Measurements from ENCODE around the gene BPIFB1.

Gene BPIFB1

GRCh38 chr20:33272155-33272873 lies 10.7 kb upstream of the BPIFB1 start:
- DNase-seq (ENCODE audit: low spot score): no peak

- no peak for DNase-seq (ENCODE audit: low spot score)
Observed at GRCh38 chr20:33273117-33273851, 9.7 kb upstream of the BPIFB1 start.

GRCh38 chr20:33275215-33275614 lies 7.8 kb upstream of the BPIFB1 start:
- no peak for DNase-seq (ENCODE audit: low spot score)

GRCh38 chr20:33275871-33276270 lies 7.1 kb upstream of the BPIFB1 start:
- DNase-seq (ENCODE audit: low spot score): no peak

DNA sequence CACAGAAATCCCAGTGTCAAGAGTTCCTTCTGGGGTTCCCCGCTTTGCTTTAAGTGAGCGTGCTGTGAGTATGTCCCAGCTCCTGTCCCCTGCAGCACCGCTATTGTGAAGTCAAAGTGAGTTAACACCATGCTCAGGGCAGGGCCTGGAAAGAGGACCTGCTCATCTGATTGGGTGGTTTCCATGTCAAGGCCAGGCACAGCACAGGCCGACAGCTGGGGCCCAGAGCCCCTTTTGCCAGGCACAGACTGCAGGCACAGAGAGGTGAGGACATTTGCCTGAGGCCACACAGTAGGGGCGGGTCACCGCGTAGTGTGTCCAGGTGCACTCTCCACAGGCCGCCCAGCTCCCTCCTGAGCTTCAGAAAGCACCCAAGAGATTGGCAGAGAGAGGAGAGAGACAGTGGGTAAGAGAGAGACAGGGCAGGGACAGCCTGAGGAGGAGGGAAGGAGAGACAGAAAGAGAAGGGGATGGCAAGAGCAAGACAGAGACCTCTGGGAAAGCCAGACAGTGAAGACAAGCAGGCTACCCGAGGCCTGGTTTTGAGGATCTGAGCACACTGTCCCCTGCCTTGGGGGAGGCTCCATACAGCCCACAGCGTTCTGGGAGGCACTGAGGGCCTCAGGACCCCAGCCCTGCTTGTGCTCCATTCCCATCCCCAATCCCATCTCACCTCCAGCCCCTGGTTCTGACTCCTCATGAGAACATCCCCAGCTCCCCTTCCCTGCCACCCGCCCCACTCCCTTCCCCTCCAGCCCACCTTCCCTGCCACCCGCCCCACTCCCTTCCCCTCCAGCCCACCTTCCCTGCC lies 6.5 kb upstream of the BPIFB1 start:
- DNase-seq (ENCODE audit: low spot score): no peak

DNA sequence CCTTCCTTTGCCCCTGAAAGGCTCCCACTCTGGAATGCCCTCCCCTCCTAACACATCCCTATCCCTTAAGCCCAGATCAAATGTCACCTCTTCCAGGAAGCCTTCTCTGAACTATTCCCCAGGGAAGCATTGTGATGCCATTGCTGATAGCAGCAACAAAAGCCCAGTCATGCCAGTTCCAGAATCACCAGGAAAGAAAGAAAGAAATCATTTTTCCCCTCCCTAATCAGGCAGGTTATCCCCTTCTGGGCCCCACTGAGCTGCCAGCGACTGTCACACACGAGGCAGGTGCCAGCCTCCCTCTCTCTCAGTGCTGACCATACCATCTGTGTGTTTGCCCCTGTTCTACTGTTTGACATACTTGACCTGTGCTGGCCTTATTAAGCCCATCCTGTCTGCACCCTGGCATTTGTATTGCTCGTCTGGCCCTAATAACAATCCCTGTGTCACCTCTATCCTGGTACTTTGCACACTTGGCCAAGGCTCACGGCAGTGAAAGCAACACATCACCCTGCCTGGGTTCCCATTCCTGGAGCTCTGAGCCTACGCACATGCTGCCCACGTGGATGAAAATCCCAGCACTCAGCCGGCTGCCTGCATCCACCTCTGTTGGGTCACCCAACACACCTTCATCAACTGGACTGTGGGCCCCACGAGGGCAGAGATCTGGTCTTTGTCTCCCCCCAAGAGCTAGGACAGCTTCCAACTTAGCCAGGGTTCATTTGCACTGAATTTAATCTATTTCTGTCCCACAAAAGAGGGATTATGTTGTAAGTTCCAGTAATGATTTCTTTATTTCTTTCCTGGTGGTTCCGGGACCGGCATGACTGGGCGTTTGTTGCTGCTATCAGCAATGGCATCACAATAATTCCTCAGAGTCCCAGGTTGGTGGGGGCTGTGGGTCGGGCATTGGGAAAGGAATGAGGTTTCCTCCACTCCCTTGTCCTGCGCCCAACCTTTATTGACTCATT lies 5.3 kb upstream of the BPIFB1 start:
- DNase-seq (ENCODE audit: low spot score): peak; percentile 10

- no peak for DNase-seq (ENCODE audit: low spot score)
Observed at GRCh38 chr20:33278700-33279099, 4.3 kb upstream of the BPIFB1 start.

DNA sequence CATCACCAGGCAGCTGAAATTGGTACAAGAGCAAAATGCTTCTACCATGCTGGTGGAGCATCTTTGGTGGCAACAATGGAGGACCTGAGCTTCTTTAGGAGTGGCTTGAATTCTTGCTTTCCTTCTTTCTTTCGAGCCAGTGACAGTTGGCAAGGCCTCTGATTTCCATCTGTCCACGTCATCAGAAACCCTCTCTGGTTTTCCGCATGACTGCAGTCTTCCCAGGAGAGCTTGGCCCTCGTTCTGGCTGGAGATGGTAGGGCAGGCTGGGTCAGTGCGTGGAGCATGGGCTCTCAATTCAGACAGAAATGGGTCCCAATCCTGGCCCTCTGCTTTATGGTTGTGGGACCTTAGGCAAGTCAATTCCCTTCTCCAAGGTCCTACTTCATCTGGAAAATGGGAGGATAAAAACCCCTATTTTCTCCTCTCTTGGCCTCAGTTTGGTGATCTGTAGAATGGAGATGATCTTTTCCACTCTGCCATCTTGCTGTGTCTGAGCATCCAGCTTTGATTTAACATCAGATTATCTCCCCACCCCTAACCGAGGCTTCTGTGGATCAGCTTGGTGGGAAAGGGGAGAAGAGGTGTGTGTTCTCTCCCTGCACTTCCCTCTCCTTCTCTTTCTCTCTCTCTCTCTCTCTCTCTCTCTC lies 3.6 kb upstream of the BPIFB1 start:
- peak; percentile 36 for DNase-seq (ENCODE audit: low spot score)

DNA sequence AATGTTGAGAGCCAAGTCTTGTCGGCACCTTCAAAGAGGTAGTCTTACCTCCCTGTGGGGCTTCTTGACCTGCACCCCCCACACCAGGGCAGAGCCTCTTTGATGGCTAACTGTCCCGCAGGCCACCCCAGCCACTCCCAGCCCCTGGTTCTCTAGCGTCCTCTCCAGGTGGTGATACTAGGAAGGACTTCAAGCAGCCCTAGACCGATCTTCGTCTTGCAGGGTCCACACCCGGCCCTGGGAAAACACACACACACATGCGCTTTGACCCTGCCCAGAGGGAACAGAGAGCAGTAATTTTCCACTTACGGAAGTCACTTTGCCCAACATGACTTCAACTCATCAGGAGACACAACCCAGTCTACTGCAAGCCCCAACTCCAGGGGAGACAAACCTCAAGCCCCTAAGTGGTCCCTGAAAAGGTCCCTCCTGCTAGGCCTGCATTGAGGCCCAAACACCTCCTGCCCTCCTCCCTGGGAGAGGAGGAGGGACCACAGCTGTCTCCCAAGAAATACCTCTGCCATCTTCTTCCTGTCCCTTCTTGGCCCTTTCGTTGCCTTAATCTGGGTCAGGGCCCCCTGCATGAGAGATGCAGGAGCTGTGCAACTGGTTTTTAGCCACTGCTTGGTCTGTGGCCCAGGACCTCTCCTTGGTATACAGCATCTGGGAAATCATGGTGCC lies 2.9 kb upstream of the BPIFB1 start:
- DNase-seq (ENCODE audit: low spot score): no peak

GRCh38 chr20:33280775-33281174 lies 2.2 kb upstream of the BPIFB1 start:
- DNase-seq (ENCODE audit: low spot score): no peak

GRCh38 chr20:33281550-33282146 lies 1.4 kb upstream of the BPIFB1 start:
- no peak for DNase-seq (ENCODE audit: low spot score)

- DNase-seq (ENCODE audit: low spot score): no peak
Observed at GRCh38 chr20:33282196-33282934, 649 bp upstream of the BPIFB1 start.

DNA sequence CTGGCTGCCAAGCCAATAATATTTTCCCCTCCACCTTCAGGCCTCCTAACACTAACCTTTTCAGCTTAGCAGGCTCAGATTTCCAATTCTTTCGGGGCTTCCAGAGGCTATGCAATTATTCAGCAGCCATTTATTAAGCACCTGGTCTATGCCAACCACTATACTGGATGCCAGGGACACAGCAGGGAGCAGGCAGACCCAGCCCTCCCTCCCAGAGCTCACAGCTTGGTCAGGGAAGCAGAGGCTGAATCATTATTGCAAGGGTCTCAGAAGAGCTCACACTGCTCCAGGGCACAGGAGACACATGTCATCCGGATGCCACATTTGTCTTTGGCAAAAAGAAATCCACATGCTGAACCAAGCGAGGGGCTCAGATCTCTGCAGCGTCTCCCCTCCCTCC lies 1.3 kb downstream of the BPIFB1 start:
- DNase-seq (ENCODE audit: low spot score): no peak

DNA sequence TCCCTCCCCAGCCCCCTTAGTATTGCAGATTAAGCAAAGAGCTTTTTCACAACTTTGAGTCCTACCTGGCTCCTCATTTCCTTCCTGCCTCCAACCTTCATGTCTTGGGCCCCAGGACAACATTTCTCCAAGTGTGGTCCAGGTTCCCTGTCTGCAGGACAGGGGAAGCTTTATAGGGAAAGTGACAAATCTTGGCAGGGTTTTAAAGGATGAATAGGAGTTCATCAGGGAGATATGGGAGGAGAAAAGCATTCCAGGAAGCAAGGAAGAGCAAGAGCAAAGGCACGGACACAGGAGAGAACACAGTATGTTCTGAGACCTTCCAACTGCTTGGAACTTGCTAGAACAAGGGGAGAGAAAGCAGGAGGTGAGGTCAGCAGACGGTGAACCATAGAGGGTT lies 1.9 kb downstream of the BPIFB1 start:
- DNase-seq (ENCODE audit: low spot score): no peak

DNA sequence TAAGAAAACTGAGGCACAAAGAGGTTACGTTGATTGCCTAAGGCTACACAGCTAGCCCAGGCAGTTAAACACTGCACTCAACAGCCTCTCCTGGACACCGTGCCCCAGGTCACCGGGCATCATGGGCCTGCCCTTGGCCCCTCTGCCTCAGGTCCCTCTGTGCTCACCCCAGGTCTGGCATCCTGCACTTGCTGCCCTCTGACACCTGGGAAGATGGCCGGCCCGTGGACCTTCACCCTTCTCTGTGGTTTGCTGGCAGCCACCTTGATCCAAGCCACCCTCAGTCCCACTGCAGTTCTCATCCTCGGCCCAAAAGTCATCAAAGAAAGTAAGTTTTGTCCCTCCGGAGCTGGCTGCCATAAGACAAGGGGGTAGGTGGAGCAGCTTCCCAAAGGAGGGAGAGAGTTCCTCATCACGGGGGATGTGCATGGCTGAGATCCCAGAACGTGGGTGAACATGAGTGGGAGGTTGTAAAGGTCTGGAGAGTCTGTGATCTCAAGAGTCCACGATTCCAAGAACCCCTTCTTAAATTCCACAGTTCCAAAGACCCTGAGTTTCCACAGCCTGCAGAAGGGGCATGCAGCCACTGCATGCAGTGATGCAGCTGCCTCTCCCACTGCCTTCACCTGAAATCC lies 3.0 kb downstream of the BPIFB1 start:
- no peak for DNase-seq (ENCODE audit: low spot score)

- no peak for DNase-seq (ENCODE audit: low spot score)
Observed at GRCh38 chr20:33287884-33288283, 4.9 kb downstream of the BPIFB1 start.

DNA sequence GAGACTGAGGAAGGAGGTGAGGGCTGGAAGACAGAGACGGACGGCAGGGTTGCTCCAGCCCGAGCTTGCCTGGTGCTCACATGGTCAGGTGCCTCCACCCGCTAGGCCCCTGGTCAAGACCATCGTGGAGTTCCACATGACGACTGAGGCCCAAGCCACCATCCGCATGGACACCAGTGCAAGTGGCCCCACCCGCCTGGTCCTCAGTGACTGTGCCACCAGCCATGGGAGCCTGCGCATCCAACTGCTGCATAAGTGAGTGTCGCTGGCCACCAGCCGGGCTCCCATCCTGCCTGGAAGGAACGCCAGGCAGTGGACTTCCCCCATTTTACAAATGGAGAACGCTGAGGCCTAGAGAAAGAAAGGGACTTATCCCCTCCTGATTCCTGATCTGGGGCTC lies 7.8 kb downstream of the BPIFB1 start:
- no peak for DNase-seq (ENCODE audit: low spot score)

DNA sequence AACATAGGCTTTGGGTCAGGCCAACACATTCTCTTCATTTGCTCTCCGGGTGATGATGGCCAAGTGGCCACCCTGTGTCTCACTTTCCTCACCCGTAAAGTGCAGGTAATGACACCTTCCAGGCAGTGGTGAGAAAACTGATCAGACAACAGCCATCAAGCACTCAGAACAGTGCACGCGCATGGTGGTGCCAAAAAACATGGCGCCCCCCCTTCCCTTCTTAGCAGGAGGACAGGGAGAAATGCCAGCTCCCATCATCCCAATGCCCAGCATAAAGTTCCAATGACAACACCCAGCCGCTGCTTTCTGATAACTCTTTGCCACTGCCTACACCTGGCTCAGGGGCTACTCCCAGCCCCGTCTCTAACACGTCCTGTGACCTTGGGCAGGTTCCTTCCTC lies 8.4 kb downstream of the BPIFB1 start:
- DNase-seq (ENCODE audit: low spot score): no peak

GRCh38 chr20:33291830-33292355 lies 8.9 kb downstream of the BPIFB1 start:
- DNase-seq (ENCODE audit: low spot score): peak; percentile 40

Measured in cerebellar cortex (tissue), 1 donor.